GM12892 (cell line): Measurements from ENCODE around the gene ANKRD29.

Experiments
- POLR2A ChIP-seq: IDR thresholded peaks from 2 replicates; pipeline ENCODE4 v1.6.1; 2011; ENCODE audit warnings: low read depth, low read length, control low read depth
- TAF1 ChIP-seq: IDR thresholded peaks from 2 replicates; pipeline ENCODE4 v1.6.1; 2011; ENCODE audit warnings: low read depth, mild to moderate bottlenecking, control low read depth, low read length, borderline replicate concordance

GRCh38 chr18:23689616-23690504 lies 27.1 kb upstream of the ANKRD29 start:
- TF ChIP-seq POLR2A (no peak), TAF1 (no peak)
